Tibial nerve (tissue), 4 donors: ENCODE data around the gene CNTNAP5. TPM values are rescaled to one million over a fixed set of nuclear protein-coding genes. Genes with fewer than 3 reads are reported as not detected.

Experiments
- DNase-seq, 2 donors: peaks; one replicate each; pipeline ENCODE4 v3.0.0-alpha.2; 2019; ENCODE audit warnings: low spot score in 2 of 2
- H3K27ac ChIP-seq, 4 donors: fragments of 200-600 bp; sonication (generic) in 3 of 4; one replicate each; pipeline ENCODE4 v1.5.1; 2017 to 2019; ENCODE audit warnings: mild to moderate bottlenecking in 1 of 4
- H3K27me3 ChIP-seq, 2 donors: fragments of 200-600 bp; sonication (generic) in 1 of 2; one replicate each; pipeline versions ENCODE4 v1.5.1 to v1.6.0; 2017 to 2019
- H3K36me3 ChIP-seq, 3 donors: fragments of 200-600 bp; sonication (generic); one replicate each; pipeline ENCODE4 v1.5.1; 2018 to 2019
- H3K4me1 ChIP-seq, 4 donors: fragments of 200-600 bp; sonication (generic) in 3 of 4; one replicate each; pipeline ENCODE4 v1.5.1; 2017 to 2019
- H3K4me3 ChIP-seq, 4 donors: fragments of 200-600 bp; sonication (generic) in 3 of 4; one replicate each; pipeline ENCODE4 v1.5.1; 2017 to 2019; ENCODE audit warnings: mild to moderate bottlenecking in 1 of 4, moderate library complexity in 1 of 4
- H3K9me3 ChIP-seq, 4 donors: fragments of 200-600 bp; sonication (generic) in 3 of 4; one replicate each; pipeline ENCODE4 v1.5.1; 2017 to 2019
- EP300 ChIP-seq, 2 donors: sonication (generic); formaldehyde crosslinking; IDR thresholded peaks; one replicate each; pipeline ENCODE4 v1.6.1; 2017; ENCODE audit warnings: antibody characterized with exemption in 2 of 2, mild to moderate bottlenecking in 1 of 2
- POLR2A ChIP-seq, 2 donors: fragments of 450-650 bp; IDR thresholded peaks; one replicate each; pipeline ENCODE4 v1.6.1; 2017; ENCODE audit warnings: antibody characterized with exemption in 2 of 2, mild to moderate bottlenecking in 2 of 2, moderate library complexity in 2 of 2
- WGBS, 2 donors: methylation state at CpG; one replicate each; pipeline ENCODE4 v1.1.5; 2018; 5-methylcytosine and 5-hydroxymethylcytosine counted together
- total RNA-seq, 4 donors: library from RNA; depleted of rRNA; stranded (reverse); fragments of >200 nt; gene quantifications; one replicate each; pipeline ENCODE4 v1.1.0, GENCODE V29; 2016
- TF ChIP-seq, protein P1 (sequence below), 5 experiments: fragments of 200-600 bp in 3 of 5; fragments of 450-650 bp in 2 of 5; sonication (generic) in 3 of 5; IDR thresholded peaks; one replicate each; pipeline ENCODE4 v1.5.1; 2016 to 2019; ENCODE audit warnings: antibody characterized with exemption in 5 of 5, mild to moderate bottlenecking in 3 of 5, moderate library complexity in 2 of 5

The CNTNAP5 gene
- total RNA-seq, 4 donors from 2014 or later, result under 0.01 to 0.22 TPM; not detected in 2

GRCh38 chr2:124045894-124046293 lies 20.8 kb downstream of the CNTNAP5 start:
- no peaks in the 10 kb centered on the region for H3K9me3 ChIP-seq
- TF ChIP-seq, protein P1, sequence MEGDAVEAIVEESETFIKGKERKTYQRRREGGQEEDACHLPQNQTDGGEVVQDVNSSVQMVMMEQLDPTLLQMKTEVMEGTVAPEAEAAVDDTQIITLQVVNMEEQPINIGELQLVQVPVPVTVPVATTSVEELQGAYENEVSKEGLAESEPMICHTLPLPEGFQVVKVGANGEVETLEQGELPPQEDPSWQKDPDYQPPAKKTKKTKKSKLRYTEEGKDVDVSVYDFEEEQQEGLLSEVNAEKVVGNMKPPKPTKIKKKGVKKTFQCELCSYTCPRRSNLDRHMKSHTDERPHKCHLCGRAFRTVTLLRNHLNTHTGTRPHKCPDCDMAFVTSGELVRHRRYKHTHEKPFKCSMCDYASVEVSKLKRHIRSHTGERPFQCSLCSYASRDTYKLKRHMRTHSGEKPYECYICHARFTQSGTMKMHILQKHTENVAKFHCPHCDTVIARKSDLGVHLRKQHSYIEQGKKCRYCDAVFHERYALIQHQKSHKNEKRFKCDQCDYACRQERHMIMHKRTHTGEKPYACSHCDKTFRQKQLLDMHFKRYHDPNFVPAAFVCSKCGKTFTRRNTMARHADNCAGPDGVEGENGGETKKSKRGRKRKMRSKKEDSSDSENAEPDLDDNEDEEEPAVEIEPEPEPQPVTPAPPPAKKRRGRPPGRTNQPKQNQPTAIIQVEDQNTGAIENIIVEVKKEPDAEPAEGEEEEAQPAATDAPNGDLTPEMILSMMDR (IDR thresholded peaks at IDR 0.05), result no peak
- no peak for TF ChIP-seq EP300 (IDR thresholded peaks at IDR 0.05)
- no peak overlapping the region for H3K4me3 ChIP-seq
- 67 to 79% methylated on average over 2 of the region's 2 CpGs for WGBS, 2 donors
- H3K27me3 ChIP-seq, result no peaks in the 10 kb centered on the region
- no peak for DNase-seq
- H3K27ac ChIP-seq, result no peak overlapping the region
- H3K4me1 ChIP-seq, result no peaks in the 10 kb centered on the region
- no peaks in the 10 kb centered on the region for H3K36me3 ChIP-seq

GRCh38 chr2:124046332-124046731 lies 21.2 kb downstream of the CNTNAP5 start:
- DNase-seq, result no peak
- Histone ChIP-seq H3K9me3 (no peaks in the 10 kb centered on the region), H3K27me3 (no peaks in the 10 kb centered on the region), H3K27ac (no peak overlapping the region), H3K4me3 (no peak overlapping the region), H3K36me3 (no peaks in the 10 kb centered on the region), H3K4me1 (no peaks in the 10 kb centered on the region)
- no peak for TF ChIP-seq EP300 (IDR thresholded peaks at IDR 0.05)
- TF ChIP-seq, protein P1 (IDR thresholded peaks at IDR 0.05), result no peak
- no peak for TF ChIP-seq POLR2A (IDR thresholded peaks at IDR 0.05)
- 55 to 58% methylated on average over 3 of the region's 3 CpGs for WGBS, 2 donors

GRCh38 chr2:124048102-124048501 lies 23.0 kb downstream of the CNTNAP5 start:
- no peak overlapping the region for H3K4me3 ChIP-seq
- no peaks in the 10 kb centered on the region for H3K36me3 ChIP-seq
- H3K9me3 ChIP-seq, result no peaks in the 10 kb centered on the region
- no peak overlapping the region for H3K27ac ChIP-seq
- DNase-seq, result no peak
- TF ChIP-seq POLR2A (IDR thresholded peaks at IDR 0.05) (no peak), EP300 (IDR thresholded peaks at IDR 0.05) (no peak)
- TF ChIP-seq, protein P1 (IDR thresholded peaks at IDR 0.05), result no peak
- WGBS, 2 donors, result 48 to 65% methylated on average over 2 of the region's 2 CpGs
- H3K27me3 ChIP-seq, result no peaks in the 10 kb centered on the region
- H3K4me1 ChIP-seq, result no peaks in the 10 kb centered on the region

DNA sequence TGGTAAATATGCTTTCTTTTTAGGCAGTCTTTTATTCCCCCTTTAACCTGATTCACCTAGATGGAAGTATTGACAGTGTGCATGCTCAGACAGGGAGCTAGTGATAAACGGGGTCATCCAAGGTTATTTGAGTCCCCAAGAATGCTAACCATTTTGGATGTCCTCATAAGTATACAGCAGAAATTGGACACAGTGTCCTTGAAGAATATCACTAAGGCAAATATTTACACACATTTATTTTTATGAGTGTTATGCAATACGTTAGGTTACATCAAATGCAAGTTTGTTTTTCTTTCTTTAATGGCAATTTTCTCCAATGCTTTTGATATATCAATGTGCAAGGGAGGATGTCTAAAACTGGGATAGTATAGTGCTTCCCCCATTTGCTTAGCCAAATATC lies 23.6 kb downstream of the CNTNAP5 start:
- H3K27ac ChIP-seq, result no peak overlapping the region
- TF ChIP-seq, protein P1 (IDR thresholded peaks at IDR 0.05), result no peak
- TF ChIP-seq EP300 (IDR thresholded peaks at IDR 0.05), result no peak
- no peak for TF ChIP-seq POLR2A (IDR thresholded peaks at IDR 0.05)
- no peak overlapping the region for H3K4me3 ChIP-seq
- no peaks in the 10 kb centered on the region for H3K27me3 ChIP-seq
- WGBS, 2 donors, result 78 to 82% methylated on average over 2 of the region's 2 CpGs
- H3K4me1 ChIP-seq, result no peaks in the 10 kb centered on the region
- no peaks in the 10 kb centered on the region for H3K36me3 ChIP-seq
- no peak for DNase-seq
- no peaks in the 10 kb centered on the region for H3K9me3 ChIP-seq

DNA sequence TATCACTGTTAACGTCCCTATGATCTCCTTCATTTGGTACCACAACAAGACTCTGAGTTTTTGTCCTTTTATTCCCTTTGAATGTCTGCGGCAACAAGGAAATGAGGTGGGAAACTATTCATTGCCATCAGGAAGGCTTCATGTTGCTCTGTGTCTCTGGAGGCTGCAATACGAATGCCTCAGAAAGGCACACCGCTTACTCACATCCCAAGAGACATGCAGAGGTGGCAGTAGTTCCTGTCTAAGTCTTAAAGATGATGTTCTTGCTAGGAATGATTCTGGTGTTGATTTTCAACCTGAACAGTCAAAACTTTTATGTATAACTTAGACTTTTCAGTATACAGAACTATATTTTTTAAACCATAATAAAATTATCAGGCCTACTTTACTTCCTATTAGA lies 24.0 kb downstream of the CNTNAP5 start:
- TF ChIP-seq, protein P1 (IDR thresholded peaks at IDR 0.05), result no peak
- TF ChIP-seq EP300 (IDR thresholded peaks at IDR 0.05) (no peak), POLR2A (IDR thresholded peaks at IDR 0.05) (no peak)
- no peak overlapping the region for H3K27ac ChIP-seq
- H3K9me3 ChIP-seq, result no peaks in the 10 kb centered on the region
- no peak overlapping the region for H3K4me3 ChIP-seq
- WGBS, 2 donors, result 68 to 82% methylated on average over 4 of the region's 4 CpGs
- H3K27me3 ChIP-seq, result no peaks in the 10 kb centered on the region
- H3K4me1 ChIP-seq, result no peaks in the 10 kb centered on the region
- no peak for DNase-seq
- no peaks in the 10 kb centered on the region for H3K36me3 ChIP-seq
